Measurements from ENCODE around the gene MSRB3. TPM values are rescaled to one million over a fixed set of nuclear protein-coding genes. Genes with fewer than 3 reads are reported as not detected.
A peak's percentile ranks its signal among the peaks of the same experiment; 100 is the strongest.

The MSRB3 gene
- total RNA-seq (2014; rRNA removed; shearing (Covaris generic)), result 16.2 and 16.3 TPM in 2 replicates
- polyA plus RNA-seq (2014; cell fraction: nucleus; rRNA removed), result 10.1 and 12.5 TPM in 2 replicates

DNA sequence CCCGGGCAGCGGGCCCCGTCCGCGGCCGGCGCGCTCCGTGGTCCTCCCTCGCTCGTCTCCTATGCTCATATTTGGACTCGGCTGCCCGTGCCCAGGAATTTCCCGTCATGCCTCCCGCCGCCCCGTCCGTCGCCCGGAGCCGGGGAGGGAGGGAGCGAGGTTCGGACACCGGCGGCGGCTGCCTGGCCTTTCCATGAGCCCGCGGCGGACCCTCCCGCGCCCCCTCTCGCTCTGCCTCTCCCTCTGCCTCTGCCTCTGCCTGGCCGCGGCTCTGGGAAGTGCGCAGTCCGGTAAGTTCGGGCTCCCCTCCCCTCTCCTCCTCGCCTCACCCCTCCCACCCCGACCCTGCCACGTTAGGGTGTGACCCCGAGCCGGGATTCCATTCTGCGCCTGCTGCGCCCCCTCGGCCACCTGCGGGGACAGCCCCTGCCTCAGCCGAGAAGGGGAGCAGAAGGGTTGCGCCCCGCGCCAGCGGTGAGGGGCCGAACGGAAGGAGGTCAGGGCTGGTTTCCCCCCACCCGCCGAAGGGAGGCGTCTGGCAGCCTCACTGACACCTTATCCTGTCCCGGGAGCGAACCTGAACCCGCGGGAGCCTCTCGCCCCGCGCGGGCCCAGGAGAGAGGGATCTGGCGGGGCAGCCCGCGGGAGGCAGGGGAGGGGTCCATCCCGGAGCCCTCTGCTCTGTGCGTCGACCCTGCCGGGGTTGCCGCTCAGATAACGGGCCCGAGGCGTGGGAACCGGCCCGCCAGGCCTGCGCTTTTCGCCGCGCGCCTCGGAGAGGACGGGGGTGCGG, at the start of gene MSRB3:
Gene MSRB3 (plus strand): TSS at position 108 of the 793 bp plus-strand sequence. CDS start 29,897 bp downstream, outside the sequence.
- DNase-seq (ENCODE audit: extremely low read depth, low read depth), result peak; percentile 56

DNA sequence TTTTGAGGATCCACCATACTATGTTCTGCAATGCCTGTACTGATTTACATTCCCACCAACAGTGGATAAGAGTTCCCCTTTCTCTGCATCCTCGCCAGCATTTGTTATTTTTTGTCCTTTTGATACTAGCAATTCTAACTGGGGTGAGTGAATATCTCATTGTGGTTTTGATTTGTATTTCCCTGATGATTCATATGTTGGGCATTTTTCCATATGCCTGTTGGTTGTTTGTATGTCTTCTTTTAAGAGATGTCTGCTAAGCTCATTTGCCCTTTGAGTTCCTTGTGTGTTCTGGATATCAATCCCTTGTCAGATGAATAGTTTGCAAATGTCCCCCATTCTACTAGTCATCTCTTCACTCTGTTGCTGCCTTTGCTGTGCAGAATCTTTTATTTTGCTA, 49.0 kb upstream of the MSRB3 start:
- peak; percentile 33 for DNase-seq (ENCODE audit: extremely low read depth, low read depth)

DNA sequence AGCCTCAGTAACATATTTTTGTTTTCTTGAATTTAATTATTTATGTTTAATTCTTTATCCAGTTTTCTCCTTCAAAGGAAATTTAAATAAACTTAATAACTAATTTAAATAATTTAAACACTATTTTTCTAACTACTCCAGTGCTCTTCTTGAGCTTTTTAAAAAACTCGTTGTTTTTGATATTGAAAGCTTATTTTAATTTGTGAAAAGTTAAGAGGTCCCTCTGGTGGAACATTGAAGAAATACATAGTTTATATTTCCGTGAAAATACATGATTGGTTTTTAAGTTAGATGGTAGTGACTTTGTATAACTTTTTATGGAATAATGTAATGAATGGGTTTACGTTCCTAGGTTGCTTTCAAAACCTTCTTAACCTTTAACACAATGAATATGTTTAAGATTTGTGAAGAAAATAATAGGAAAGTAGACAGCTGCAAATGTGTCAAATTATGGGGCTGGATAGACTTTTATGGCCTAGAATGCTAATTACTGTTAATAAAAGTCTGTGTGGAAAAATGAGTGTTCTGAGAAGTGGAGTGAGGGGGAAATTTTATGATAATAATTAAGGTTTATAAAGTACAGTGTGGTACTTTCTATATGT, 45.9 kb upstream of the MSRB3 start:
- peak; percentile 16 for DNase-seq (ENCODE audit: extremely low read depth, low read depth)

DNA sequence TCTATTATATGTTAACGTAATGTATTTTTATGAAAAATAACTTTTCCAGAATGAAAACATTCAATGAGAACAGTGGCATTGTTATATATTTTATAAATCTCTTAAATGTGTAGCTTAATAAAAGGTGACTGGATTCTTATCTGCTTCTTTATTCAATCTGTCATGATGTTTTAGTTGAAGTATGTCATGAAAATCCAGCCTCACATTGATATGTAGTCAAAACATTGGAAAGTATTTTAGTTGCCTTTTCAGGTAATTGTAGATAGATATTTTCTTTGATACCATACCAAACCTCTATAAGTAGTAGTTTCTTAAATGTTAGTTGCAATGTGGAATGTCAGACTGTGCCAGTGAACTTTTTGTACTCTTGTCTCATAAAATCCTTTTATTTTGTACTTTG, 41.3 kb upstream of the MSRB3 start:
- no peak for DNase-seq (ENCODE audit: extremely low read depth, low read depth)

DNA sequence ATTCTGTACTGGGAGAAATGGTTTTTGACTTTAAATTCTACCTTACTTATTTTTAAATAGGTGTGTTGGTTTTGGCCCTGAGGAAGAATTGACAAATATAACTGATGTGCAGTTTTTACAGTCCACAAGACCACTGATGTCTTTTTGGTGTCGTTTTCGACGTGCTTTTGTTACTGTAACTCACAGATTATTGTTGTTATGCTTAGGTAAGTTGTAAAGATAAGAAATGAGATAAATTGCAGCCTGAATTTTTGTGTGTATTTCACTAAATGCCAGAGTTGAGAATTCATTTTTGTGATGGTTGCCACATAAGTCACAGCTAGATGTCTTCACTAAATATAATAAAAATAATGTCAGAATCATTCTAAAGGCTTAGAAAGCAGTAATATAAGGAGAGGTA, 39.9 kb upstream of the MSRB3 start:
- DNase-seq (ENCODE audit: extremely low read depth, low read depth), result no peak

DNA sequence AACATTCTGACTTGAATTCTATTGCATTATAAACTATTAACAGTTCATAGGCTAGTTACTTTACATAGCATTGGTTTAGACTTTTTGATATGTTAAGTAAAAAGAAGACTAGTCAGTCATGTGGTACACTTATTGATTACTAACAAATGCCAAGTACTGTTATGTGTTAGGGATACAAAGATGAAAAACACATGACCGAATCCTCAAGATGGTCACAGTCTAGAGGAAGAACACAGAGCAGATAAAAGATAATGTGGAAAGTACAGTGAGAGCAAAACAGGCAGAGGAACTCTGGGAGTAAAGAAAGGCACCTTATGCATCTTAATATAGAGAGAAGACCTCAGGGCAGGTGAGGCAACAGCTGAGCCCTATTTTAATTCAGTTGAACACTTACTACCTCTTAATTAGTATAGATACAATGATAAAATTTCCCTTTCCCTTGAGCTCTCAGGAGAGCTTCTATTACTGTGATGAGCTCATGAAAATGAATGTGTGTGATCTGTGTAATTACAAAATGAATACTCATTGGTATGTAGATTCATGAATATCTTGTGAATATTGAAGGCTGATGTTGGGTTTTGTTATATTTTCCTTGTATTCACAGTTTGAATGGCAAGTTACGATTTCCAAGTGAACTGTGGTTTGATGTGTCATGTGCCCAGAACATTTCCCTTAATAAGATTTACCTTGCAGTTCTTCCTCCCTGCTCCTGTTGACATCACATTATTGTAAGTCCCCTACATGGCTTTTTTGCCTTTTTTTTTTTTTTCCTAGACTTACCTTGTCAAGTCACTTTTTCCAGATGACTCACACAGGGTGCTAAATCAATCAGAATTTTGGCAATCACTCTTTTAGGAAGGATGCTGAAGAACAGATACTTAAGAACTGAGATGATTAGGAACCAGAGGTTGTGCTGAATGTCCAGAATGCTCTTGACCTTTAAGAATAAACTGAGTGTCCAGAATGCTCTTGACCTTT, 29.5 kb upstream of the MSRB3 start:
- DNase-seq (ENCODE audit: extremely low read depth, low read depth), result no peak

DNA sequence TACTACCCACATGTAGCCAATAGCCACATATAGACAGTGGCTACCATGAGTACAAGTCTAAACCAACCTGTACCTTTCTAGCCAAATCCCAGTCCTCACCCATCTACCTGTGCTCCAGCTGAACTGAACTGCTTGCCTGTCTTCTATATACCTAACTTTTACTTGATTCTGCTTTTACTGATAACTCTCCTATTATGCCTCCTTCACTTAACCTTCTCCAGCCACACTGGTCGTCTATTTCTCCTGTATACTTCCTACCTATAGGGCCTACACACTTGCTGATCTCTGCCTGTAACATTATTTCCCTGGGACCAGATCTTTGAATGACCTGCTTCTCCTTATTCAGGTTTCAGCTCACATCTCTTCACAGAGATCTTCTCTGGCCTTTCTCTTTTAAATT, 26.0 kb upstream of the MSRB3 start:
- no peak for DNase-seq (ENCODE audit: extremely low read depth, low read depth)

DNA sequence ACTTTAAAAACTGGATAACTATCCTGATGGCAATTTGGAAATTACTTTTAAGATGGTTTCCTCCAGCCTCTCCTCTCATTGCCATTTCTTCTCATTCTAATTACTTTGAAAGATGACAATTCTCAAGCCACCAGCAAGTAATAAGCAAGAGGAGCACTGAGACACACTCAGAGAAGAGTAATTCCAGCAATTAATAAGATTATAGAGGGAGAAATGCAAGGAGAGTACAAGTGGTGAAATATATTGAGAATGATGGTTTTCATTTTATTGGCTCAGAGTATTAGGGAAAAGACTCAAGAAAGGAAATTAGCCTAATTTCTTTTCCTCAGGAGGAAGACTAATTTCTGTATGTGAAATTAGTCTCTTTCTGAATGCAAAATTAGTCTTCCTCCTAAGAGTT, 20.5 kb upstream of the MSRB3 start:
- no peak for DNase-seq (ENCODE audit: extremely low read depth, low read depth)

DNA sequence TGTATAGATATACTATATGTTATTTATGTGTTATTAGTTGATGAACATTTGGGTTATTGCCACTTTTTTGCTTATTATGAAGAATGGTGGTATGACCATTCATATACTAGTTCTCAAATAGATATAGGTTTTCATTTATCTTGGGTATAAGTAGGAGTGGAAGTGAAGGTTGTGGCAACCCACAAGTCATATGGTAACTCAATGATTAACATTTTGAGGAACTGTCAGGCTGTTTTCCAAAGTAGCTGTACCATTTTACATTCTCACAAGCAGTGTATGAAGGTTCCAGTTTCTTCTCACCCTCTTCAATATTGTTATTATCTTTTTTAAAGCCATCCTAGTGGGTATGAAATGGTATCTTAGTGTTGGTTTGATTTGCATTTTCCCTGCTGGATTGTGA, 19.0 kb upstream of the MSRB3 start:
- DNase-seq (ENCODE audit: extremely low read depth, low read depth), result no peak

DNA sequence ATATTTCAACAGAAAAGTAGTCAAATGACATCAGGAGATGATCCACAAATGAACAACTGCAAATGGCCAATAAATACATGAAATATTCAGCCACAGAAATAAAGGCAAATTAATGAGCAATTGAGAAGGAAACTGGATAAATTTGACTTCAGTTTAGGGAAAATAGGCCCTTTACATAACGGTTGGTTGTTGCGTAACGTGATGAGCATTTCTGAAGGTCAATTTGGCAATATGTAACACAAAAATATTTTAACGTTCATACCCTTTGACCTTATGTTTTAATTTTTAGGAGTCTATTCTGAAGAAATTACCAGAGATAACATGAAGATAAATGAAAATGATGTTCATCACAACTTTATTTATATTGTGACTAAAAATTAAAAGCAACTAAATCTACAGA, 14.7 kb upstream of the MSRB3 start:
- no peak for DNase-seq (ENCODE audit: extremely low read depth, low read depth)

DNA sequence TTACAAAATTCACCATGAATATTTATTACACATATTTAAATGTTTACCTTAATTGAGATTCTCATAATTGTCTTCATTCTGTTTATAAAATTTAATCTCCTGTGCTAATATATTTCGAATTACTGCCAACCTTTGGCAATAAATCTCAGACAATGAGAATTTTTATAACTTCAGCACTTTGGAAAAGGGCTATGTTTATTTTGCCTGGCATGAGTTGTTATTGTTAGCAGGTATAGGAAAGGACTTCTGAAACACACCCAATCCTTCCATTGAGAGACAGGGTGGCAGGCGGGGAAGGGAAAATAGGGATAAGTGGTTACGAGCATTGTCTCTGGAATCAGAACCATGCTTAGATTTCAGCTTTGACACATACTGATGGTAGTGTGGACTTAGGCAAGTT, 12.1 kb upstream of the MSRB3 start:
- no peak for DNase-seq (ENCODE audit: extremely low read depth, low read depth)

DNA sequence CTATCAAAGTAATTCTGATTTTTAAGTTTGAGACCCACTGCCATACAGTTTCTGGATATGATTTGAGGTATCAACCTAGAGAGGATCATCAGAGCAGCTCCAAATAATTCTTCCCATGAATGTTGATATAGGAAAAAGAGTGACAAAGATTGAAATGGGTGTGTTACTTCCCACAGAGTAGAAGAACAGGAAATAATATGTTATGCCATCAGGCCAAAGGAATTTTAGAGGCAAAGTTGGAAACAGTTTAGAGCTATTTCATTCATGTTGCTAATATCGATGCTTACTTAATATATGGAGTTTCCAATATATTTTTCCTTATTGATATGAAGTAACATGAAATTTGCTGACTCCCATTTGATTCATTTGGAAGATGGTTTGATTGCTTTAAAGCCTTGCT, 8.9 kb upstream of the MSRB3 start:
- DNase-seq (ENCODE audit: extremely low read depth, low read depth), result no peak

DNA sequence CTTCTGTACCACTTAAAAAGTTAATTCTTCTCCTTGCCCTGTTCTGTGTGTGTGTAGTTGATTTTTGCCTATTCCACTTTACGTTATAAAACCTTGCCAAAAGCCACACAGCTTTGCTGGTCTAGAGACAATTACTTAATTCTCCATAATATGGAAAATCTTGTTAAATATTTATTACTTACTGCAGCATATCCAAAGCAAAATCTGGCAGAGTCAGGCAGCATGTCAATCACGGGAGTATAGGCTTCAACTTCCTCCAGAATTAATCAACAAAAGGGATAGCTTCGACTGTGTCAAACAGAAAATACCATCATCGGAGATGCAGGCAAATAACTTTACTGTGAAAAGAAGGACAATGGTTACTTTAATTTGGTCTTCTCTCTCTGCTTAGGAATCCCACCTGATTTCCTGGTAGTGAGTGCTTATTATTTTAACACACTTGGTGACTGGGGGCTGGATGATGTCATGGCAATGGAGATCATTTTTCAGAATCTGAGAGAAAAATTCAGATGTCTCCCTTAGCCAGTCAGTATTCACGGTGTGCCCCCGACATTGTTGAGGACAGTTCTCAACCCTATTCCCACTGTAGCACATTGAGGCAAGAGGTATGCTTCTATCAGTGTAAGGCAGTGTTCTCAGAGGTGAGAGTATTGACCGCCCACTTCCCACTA, 3.7 kb upstream of the MSRB3 start:
- no peak for DNase-seq (ENCODE audit: extremely low read depth, low read depth)

DNA sequence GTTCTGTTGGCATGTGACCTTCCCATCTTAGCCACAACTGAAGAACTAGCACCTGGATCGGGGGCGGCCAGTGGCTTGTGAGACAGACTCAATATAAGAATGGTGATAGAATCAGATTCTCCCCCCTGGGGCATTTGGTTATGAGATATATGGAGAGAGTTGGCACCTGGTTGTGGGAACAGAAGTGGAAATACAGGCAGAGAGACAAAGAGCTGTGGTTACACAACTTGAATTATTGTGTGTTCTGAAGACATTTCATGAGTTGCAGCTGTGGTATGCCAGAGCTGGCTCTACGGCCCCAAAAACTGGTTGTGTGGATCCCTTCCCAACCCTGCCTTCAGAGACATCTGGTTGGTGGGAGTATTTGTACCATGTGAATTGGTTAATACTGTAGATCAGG, 2.9 kb upstream of the MSRB3 start:
- no peak for DNase-seq (ENCODE audit: extremely low read depth, low read depth)

DNA sequence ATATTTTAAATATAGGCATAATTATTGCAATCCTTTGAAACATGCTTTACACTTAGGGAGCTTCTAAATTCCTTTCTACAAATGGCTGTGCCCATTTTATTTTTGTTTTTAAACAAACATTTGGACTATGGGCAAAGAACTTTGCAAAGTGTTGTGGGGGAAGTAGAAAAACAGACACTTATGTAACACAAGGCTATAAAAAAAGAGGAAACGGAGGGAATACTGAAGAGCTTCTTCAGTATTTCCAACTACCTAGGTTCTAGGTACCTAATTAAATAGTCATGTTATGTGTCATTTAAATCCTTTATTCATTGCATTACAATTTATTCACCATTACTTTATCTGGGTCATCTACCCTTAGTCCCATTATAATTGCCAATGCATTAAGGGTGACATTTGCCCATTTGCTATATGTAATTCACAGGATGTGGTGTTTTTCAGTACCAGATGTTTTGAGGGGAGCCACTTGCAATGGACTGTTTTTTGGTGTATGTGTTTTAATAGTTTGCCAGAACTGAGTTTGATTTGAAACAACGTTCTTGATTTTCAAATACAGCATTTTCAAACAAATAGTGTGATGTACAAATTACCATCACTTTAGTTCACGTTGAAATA, 1.5 kb upstream of the MSRB3 start:
- no peak for DNase-seq (ENCODE audit: extremely low read depth, low read depth)

DNA sequence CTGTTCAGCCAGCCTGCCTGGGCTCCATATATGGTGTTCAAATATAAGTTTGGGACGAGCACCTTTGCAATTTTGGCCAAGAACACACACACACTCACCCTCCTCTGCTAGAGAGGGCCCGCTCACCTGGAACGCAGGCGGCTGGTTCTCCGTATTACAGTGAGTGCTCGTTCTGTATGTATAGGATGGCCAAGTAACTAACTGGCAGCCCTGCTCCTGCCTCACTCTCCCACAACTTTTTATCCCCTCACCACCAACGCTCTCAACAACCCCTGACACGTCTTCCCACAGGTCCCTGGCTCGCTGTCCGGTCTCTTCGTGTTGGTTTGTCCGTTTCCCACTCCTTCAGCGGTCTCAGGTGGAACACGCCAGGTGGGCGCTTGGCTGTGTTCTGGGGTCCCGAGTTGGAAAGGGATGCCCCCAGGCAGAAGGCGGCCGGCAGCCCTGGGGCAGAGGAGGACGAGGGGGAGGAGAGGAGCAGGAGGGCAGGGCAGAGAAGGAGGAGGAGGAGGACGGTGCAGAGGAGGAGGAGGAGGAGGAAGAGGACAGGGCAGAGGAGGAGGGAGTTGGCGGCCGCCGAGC, 398 bp upstream of the MSRB3 start:
- no peak for DNase-seq (ENCODE audit: extremely low read depth, low read depth)

DNA sequence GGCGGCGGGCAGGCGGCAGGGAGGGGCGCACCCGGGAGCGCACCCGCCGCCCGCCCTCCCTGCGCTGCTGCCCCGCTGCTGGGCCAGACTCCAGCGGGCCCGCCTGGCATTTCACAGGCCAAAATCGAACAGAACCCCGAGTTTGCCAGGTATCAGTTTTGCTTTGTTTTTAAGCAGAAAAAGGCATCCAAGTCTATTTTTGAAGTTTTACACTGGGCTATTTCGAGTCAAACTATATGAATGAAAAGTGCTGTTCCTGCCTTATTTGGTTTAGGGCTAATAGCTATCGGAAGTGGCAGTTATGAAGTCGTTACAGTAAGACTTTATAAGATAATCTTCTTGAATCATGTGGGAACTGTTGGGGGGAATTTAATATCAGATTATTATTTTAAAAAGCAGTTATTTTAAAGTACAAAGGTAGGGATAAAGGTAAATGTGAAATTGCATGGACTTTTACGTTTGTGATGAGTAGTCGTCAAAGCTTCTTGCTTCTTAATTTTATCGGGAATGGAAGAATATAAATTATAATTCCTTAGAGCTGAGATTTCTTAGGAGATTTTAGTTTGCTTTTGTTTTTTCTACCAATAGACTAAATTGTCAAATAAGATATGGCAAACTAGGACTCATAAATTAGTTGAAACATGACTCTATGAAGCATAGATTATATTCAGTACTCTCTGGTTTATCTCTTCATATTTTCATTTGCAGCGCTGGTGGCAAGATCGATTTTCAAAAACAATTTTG, 1.1 kb downstream of the MSRB3 start:
- no peak for DNase-seq (ENCODE audit: extremely low read depth, low read depth)

DNA sequence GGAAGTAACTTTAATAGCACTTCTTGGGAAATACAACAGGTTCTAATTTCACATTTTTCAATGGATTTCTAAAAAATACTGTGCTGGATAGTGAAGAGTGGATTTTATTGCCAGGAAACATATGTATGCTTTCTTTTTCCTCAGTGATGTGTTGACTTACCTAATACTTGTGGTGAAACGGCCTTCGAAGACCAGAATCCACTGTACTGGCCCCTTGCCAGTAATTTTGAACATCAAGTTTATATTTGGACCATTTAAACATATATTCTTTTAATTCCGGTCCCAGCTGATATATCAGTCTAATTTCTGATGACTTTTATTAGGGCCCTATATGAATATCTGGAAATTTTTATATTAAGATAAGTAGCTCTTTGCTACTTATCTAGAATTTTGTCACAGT, 1.8 kb downstream of the MSRB3 start:
- no peak for DNase-seq (ENCODE audit: extremely low read depth, low read depth)

DNA sequence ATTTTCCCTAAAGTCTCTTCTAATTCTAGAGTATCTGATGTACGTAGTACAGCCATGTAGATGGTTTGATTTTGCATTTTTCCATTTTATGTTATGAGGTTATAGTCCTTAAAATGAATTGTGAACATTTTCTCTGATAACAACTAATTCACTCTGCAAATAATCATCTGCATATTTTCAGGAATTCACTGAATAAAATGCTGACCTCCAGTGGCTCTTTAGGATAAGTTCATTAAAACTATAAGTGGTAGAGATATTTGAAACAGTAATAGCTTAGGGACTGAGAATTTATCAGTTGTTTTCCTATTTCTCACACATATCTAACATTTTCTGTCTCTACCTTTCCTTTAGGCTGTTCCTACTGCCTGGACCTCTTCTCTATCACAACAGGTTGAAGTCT, 4.4 kb downstream of the MSRB3 start:
- no peak for DNase-seq (ENCODE audit: extremely low read depth, low read depth)
